GM06990 (cell line): ENCODE measurements around the gene CDK9.

Experiments
- DNase-seq: peaks from one replicate; pipeline ENCODE4 v3.0.0-alpha.2; 2011; ENCODE audit not compliant: insufficient read length; ENCODE audit errors: extremely low read depth
- H3K27me3 ChIP-seq: replicated peaks from 2 replicates; pipeline ENCODE4 v1.6.0; 2011; ENCODE audit warnings: low read length; ENCODE audit not compliant: control insufficient read depth, insufficient read depth
- H3K36me3 ChIP-seq: 2 replicates; pipeline ENCODE4 v1.5.1; 2011; ENCODE audit warnings: low read length; ENCODE audit not compliant: control insufficient read depth, insufficient read depth
- H3K4me3 ChIP-seq: replicated peaks from 2 replicates; pipeline ENCODE4 v1.5.1; 2011; ENCODE audit warnings: low read depth, mild to moderate bottlenecking, control low read depth, low read length
- CTCF ChIP-seq: IDR thresholded peaks from 2 replicates; pipeline ENCODE4 v1.5.1; 2011; ENCODE audit warnings: low read length, control low read depth, mild to moderate bottlenecking, inconsistent platforms; ENCODE audit not compliant: insufficient read depth, poor library complexity, severe bottlenecking

CDK9 gene

DNA sequence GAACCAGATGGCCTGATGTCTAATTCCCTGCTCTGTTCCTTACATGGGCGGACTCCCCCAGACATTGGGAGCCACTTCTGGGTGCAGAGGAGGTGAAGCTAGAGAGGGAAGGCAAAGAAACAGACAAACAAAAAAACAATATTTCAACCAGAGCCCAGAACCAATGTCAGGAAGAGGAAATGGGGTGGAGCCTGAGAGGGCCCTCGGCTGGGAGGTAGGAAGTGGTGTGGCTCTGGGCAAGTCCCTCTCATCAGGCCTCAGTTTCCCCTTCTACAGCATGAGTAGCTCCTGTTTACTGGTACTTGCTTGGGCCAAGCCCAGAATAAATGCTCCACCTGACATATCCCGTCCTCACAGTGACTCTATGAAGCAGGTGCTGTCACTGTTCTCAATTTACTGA, 18.4 kb upstream of the CDK9 start:
- peaks cover 16% of the 10 kb centered on the region for H3K36me3 ChIP-seq
- no peak overlapping the region for H3K4me3 ChIP-seq
- DNase-seq = no peak
- H3K27me3 ChIP-seq = no peaks in the 10 kb centered on the region
- no peak for TF ChIP-seq CTCF

- DNase-seq = no peak
- no peaks in the 10 kb centered on the region for H3K27me3 ChIP-seq
- no peak for TF ChIP-seq CTCF
- H3K36me3 ChIP-seq = peaks cover 16% of the 10 kb centered on the region
- no peak overlapping the region for H3K4me3 ChIP-seq
Observed at GRCh38 chr9:127767909-127768331, 17.9 kb upstream of the CDK9 start.

DNA sequence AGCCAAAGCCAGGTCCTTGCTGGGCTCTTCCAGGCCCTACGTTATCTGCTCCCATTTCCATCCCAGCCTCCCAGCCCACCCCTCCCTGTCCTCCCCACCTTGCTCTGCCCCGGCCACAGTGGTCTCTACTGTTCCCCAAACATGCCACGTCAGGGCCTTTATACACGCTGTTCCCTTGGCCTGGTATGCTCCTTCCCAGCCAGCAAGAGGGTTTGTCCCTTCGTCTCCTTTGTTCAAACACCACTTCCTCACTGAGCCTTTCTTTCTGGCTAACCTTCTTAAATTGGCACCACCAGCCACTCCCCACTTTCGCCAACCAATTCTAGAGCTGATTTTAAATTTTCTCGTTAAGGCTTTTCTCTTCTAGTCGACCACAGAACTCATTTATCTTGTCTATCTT, 17.1 kb upstream of the CDK9 start:
- no peak overlapping the region for H3K4me3 ChIP-seq
- H3K36me3 ChIP-seq = peaks cover 18% of the 10 kb centered on the region
- no peak for DNase-seq
- no peaks in the 10 kb centered on the region for H3K27me3 ChIP-seq
- no peak for TF ChIP-seq CTCF

- Histone ChIP-seq H3K4me3 (no peak overlapping the region), H3K27me3 (no peaks in the 10 kb centered on the region), H3K36me3 (peaks cover 21% of the 10 kb centered on the region)
- no peak for TF ChIP-seq CTCF
- no peak for DNase-seq
Observed at GRCh38 chr9:127769101-127769500, 16.7 kb upstream of the CDK9 start.

DNA sequence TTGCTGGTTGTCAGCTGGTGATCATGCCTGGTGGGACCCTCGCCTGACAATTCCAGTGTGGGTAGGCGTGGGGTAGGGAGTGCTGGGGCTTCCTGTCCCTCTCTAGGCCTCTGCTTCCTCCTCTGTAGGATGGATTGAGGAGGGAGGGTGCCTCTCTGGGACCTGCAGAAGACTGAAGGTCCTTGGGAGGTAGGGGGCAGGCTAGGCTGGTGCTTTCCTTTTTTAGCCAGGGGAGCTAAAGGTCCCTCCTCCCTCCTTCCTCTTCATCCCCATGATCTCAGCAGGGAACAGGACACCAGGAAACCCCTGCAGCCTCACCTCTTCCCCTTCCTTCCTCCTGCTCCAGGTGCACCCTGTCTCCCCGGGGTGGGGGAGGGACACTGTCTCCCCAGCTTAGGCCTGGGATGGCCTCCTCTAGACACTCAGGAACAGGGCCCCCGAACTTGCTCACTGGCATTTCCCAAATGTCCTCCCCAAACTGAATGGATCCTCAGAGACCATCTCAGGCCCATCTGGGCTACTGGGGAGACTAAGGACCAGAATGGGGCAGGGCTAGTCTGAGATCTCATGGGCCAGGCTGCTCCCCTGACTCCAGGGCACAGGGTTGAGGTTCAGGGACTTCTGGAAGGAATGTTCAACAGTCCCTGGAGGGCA, 15.8 kb upstream of the CDK9 start:
- peaks cover 21% of the 10 kb centered on the region for H3K36me3 ChIP-seq
- no peaks in the 10 kb centered on the region for H3K27me3 ChIP-seq
- H3K4me3 ChIP-seq = peak overlapping the region; percentile 67
- TF ChIP-seq CTCF = no peak
- DNase-seq = no peak

DNA sequence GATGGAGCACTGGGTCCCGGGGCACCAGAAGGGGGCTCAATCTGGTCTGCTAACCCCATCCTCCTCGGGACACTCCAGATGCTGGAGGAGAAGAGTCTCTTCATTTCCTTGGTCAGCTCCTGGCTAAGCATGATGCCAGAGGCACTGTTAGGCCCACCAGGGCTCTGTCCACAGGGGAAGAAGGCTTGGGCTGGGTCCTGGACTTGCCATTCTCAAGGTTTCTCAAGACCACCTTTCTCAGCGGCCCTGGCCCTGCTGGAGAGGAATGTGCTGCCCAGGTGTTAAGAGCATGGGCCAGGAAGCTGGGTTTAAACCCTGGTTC, 15.3 kb upstream of the CDK9 start:
- H3K27me3 ChIP-seq = no peaks in the 10 kb centered on the region
- H3K4me3 ChIP-seq = peak overlapping the region; percentile 67
- no peak for TF ChIP-seq CTCF
- DNase-seq = no peak
- peaks cover 19% of the 10 kb centered on the region for H3K36me3 ChIP-seq
